IMR-90 (cell line): ENCODE results near the gene BBS7. TPM values are rescaled to one million over a fixed set of nuclear protein-coding genes. Genes with fewer than 3 reads are reported as not detected.
A peak's percentile ranks its signal among the peaks of the same experiment; 100 is the strongest.

Experiments used
- ATAC-seq: fragments of 200-7000 bp; cut with Tn5 transposase; 2 replicates; pipeline ENCODE4 v1.9.1; 2020; ENCODE audit warnings: low read depth, mild to moderate bottlenecking, moderate library complexity
- BruUV-seq: library from RNA; stranded (reverse); fragments of 400-500 nt; replicated peaks from 2 replicates; lab custom pipeline; 2021; lab: Mats Ljungman, UMichigan
- CTCF ChIA-PET: fragments of 300-600 bp; formaldehyde crosslinking; extraction: SDS; loops from one replicate; lab custom pipeline; 2021; ENCODE audit warnings: antibody characterized with exemption; lab: Yijun Ruan, JAX
- POLR2A ChIA-PET: fragments of 300-600 bp; sonication (Branson Sonifier 250); formaldehyde crosslinking; loops from one replicate; lab custom pipeline; 2022; ENCODE audit warnings: antibody characterized with exemption; ENCODE audit not compliant: unreplicated experiment; lab: Charles Lee
- DNase-seq: peaks from one replicate; pipeline ENCODE4 v3.0.0; 2013
- H2AFZ ChIP-seq: replicated peaks from 2 replicates; pipeline ENCODE3; 2013; ENCODE audit warnings: low read length, mild to moderate bottlenecking; ENCODE audit not compliant: poor library complexity
- H2AK5ac ChIP-seq: 2 replicates; pipeline ENCODE4 v1.6.1; 2013; ENCODE audit warnings: low read depth, low read length, inconsistent platforms
- H2AK9ac ChIP-seq: replicated peaks from 2 replicates; pipeline ENCODE3; 2013; ENCODE audit warnings: mild to moderate bottlenecking, low read depth, low read length, moderate library complexity; ENCODE audit not compliant: poor library complexity
- H2BK120ac ChIP-seq: 2 replicates; pipeline ENCODE4 v1.6.1; 2013; ENCODE audit warnings: low read depth, low read length, inconsistent platforms
- H2BK15ac ChIP-seq: 3 replicates; pipeline ENCODE4 v1.6.1; 2013; ENCODE audit warnings: low read depth, low read length, inconsistent platforms
- H2BK20ac ChIP-seq: 2 replicates; pipeline ENCODE4 v1.6.1; 2013; ENCODE audit warnings: low read depth, mild to moderate bottlenecking, inconsistent platforms, low read length, moderate library complexity
- H2BK5ac ChIP-seq: 2 replicates; pipeline ENCODE4 v1.6.1; 2013; ENCODE audit warnings: mild to moderate bottlenecking, low read depth, low read length, inconsistent platforms; ENCODE audit not compliant: poor library complexity, severe bottlenecking
- H3K14ac ChIP-seq: replicated peaks from 2 replicates; pipeline ENCODE4 v1.6.1; 2013; ENCODE audit warnings: low read depth, low read length, inconsistent platforms
- H3K18ac ChIP-seq: 2 replicates; pipeline ENCODE4 v1.6.1; 2013; ENCODE audit warnings: low read depth, low read length, control low read depth
- H3K23ac ChIP-seq: 2 replicates; pipeline ENCODE4 v1.6.1; 2013; ENCODE audit warnings: low read depth, low read length, inconsistent platforms
- H3K27ac ChIP-seq: 2 replicates; pipeline ENCODE4 v1.5.1; 2013; ENCODE audit warnings: mild to moderate bottlenecking, control low read depth, low read length; ENCODE audit not compliant: insufficient read depth
- H3K27me3 ChIP-seq: 2 replicates; pipeline ENCODE4 v1.6.1; 2013; ENCODE audit warnings: low read length; ENCODE audit not compliant: control insufficient read depth, insufficient read depth
- H3K36me3 ChIP-seq: 2 replicates; pipeline ENCODE4 v1.6.1; 2013; ENCODE audit warnings: low read length, mixed read lengths; ENCODE audit not compliant: control insufficient read depth, insufficient read depth
- H3K4ac ChIP-seq: 2 replicates; pipeline ENCODE4 v1.6.1; 2013; ENCODE audit warnings: low read depth, low read length, inconsistent platforms
- H3K4me1 ChIP-seq: 2 replicates; pipeline ENCODE4 v1.6.1; 2013; ENCODE audit warnings: low read length, mixed read lengths; ENCODE audit not compliant: control insufficient read depth, insufficient read depth
- H3K4me2 ChIP-seq: 2 replicates; pipeline ENCODE4 v1.6.1; 2013; ENCODE audit warnings: low read depth, mild to moderate bottlenecking, control low read depth, low read length, moderate library complexity
- H3K4me3 ChIP-seq: 2 replicates; pipeline ENCODE4 v1.5.1; 2013; ENCODE audit warnings: low read depth, mild to moderate bottlenecking, control low read depth, low read length, moderate library complexity; ENCODE audit not compliant: insufficient read depth
- H3K56ac ChIP-seq: 2 replicates; pipeline ENCODE4 v1.6.1; 2013; ENCODE audit warnings: low read length, inconsistent platforms; ENCODE audit not compliant: insufficient read depth; ENCODE audit errors: extremely low read depth
- H3K79me1 ChIP-seq, 2 experiments: 2 replicates each; pipeline ENCODE4 v1.6.1; 2013; ENCODE audit warnings: low read length in 2 of 2, inconsistent platforms in 1 of 2, low read depth in 1 of 2
- H3K9ac ChIP-seq: 2 replicates; pipeline ENCODE4 v1.6.1; 2013; ENCODE audit warnings: low read depth, low read length, control low read depth
- H3K9me1 ChIP-seq: 2 replicates; pipeline ENCODE4 v1.6.1; 2013; ENCODE audit warnings: low read length, inconsistent platforms; ENCODE audit not compliant: insufficient read depth
- H3K9me3 ChIP-seq: 2 replicates; pipeline ENCODE4 v1.6.1; 2013; ENCODE audit warnings: low read length; ENCODE audit not compliant: control insufficient read depth, insufficient read depth
- H4K20me1 ChIP-seq: 2 replicates; pipeline ENCODE4 v1.6.1; 2013; ENCODE audit warnings: low read length, inconsistent platforms; ENCODE audit not compliant: insufficient read depth
- H4K5ac ChIP-seq: 2 replicates; pipeline ENCODE4 v1.6.1; 2013; ENCODE audit warnings: mild to moderate bottlenecking, low read depth, low read length, control low read depth
- H4K8ac ChIP-seq, 2 experiments: 2 replicates each; pipeline ENCODE4 v1.6.1; 2013; ENCODE audit warnings: low read depth in 2 of 2, low read length in 2 of 2, control low read depth in 1 of 2, inconsistent platforms in 1 of 2
- H4K91ac ChIP-seq: 2 replicates; pipeline ENCODE4 v1.6.1; 2013; ENCODE audit warnings: low read depth, low read length, inconsistent platforms; ENCODE audit not compliant: insufficient read depth
- BHLHE40 ChIP-seq: fragments of 150-350 bp; IDR thresholded peaks from 2 replicates; pipeline ENCODE4 v1.6.1; 2016; ENCODE audit warnings: mild to moderate bottlenecking, low read depth, low read length
- CEBPB ChIP-seq: IDR thresholded peaks from 2 replicates; pipeline ENCODE4 v1.6.1; 2012; ENCODE audit warnings: low read depth, low read length, improper control_type of control experiment
- CHD1 ChIP-seq: IDR thresholded peaks from 2 replicates; pipeline ENCODE4 v1.6.1; 2012; ENCODE audit warnings: low read depth, low read length, improper control_type of control experiment
- FOS ChIP-seq: fragments of 150-350 bp; IDR thresholded peaks from 2 replicates; pipeline ENCODE4 v1.6.1; 2016; ENCODE audit warnings: low read depth, low read length
- MAZ ChIP-seq: IDR thresholded peaks from 2 replicates; pipeline ENCODE4 v1.6.1; 2012; ENCODE audit warnings: low read depth, mild to moderate bottlenecking, low read length, improper control_type of control experiment, moderate library complexity, borderline replicate concordance
- MXI1 ChIP-seq: IDR thresholded peaks from 2 replicates; pipeline ENCODE4 v1.6.1; 2012; ENCODE audit warnings: low read depth, mild to moderate bottlenecking, low read length, moderate library complexity, borderline replicate concordance
- POLR2A ChIP-seq: IDR thresholded peaks from 2 replicates; pipeline ENCODE4 v1.6.1; 2012; ENCODE audit warnings: mild to moderate bottlenecking, low read depth, low read length
- SMC3 ChIP-seq: fragments of 150-350 bp; IDR thresholded peaks from 2 replicates; pipeline ENCODE4 v1.6.1; 2016; ENCODE audit warnings: low read depth, mild to moderate bottlenecking, antibody characterized with exemption, low read length, moderate library complexity
- WGBS, 2 experiments: methylation state at CpG; one replicate each; pipeline versions ENCODE4 v1.1.5 to v1.1.7; 2013; ENCODE audit warnings: missing lambda C conversion rate in 2 of 2; ENCODE audit not compliant: insufficient read length in 1 of 2; ENCODE audit errors: extremely low coverage in 2 of 2; 5-methylcytosine and 5-hydroxymethylcytosine counted together
- dilution Hi-C: fragments of 300-500 bp; cut with HindIII; formaldehyde crosslinking; loops from one replicate; pipeline ENCODE4 v1.14.3; 2018; ENCODE audit warnings: low sequenced_read_pairs; ENCODE audit not compliant: unreplicated experiment
- in situ Hi-C: fragments of 300-500 bp; cut with MboI; formaldehyde crosslinking; loops from 3 replicates; pipeline ENCODE4 v1.14.3; 2019; ENCODE audit warnings: low sequenced_read_pairs, inconsistent platforms, mixed read lengths
- intact Hi-C: fragments of 100-400 bp; cut with micrococcal nuclease; formaldehyde crosslinking; loops from 2 replicates; pipeline ENCODE4 v1.10.0; 2022
- polyA plus RNA-seq, 3 experiments: library from polyadenylated mRNA; depleted of rRNA; stranded (reverse); fragments of >200 nt; gene quantifications; 2 replicates each; pipeline ENCODE4 v1.2.3, GENCODE V29; 2012; ENCODE audit warnings: low replicate concordance in 1 of 3
- total RNA-seq: library from RNA; depleted of rRNA; stranded (reverse); fragments of >200 nt; gene quantifications from 2 replicates; pipeline ENCODE4 v1.2.3, GENCODE V29; 2012

BBS7 gene
- total and polyA plus RNA-seq, 2 of the 4 experiments (the other 2 are of a cell fraction): 23.0 to 32.3 TPM

GRCh38 chr4:121823505-121824170 is 46.6 kb downstream of the BBS7 start, which contains the start of gene CCNA2:
TSS of gene CCNA2 (minus strand) at chr4:121823883. CDS start at chr4:121823628, 255 bp downstream.
- H2AFZ ChIP-seq: peak within 1 kb of the TSS; percentile 90
- peak within 1 kb of the TSS; percentile 81; the same call in 2 of the 3 replicates for H2BK15ac ChIP-seq
- H3K9ac ChIP-seq: peak within 1 kb of the TSS; percentile 84
- H3K4ac ChIP-seq: peak within 1 kb of the TSS; percentile 81
- in situ Hi-C loops (no loop called here), dilution Hi-C loops (no loop called here), intact Hi-C loops (loop anchor here (2.0 to 10.0 kb wide), 2 partner anchors 127 to 449 kb away; partner anchors contain the start of gene ANXA5)
- 0% methylated on average over 44 of the region's 63 CpGs; no CpG with 5 or more reads in 1 of the 2 experiments for WGBS, 2 experiments
- peak within 1 kb of the TSS; percentile 40 for H2AK5ac ChIP-seq
- H2BK20ac ChIP-seq: peak within 1 kb of the TSS; percentile 27; the same call in 1 of the 2 replicates
- H2AK9ac ChIP-seq: peak within 1 kb of the TSS; percentile 82
- H2BK120ac ChIP-seq: peak within 1 kb of the TSS; percentile 64
- H2BK5ac ChIP-seq: peak within 1 kb of the TSS; percentile 70
- peaks cover 4 to 18% of the 10 kb centered on the region in 2 experiments; a peak in 3 of 4 replicates for H3K79me1 ChIP-seq
- peak within 1 kb of the TSS; percentile 73 for H3K14ac ChIP-seq
- peak within 1 kb of the TSS; percentile 69 to 73 for H4K8ac ChIP-seq
- H3K27ac ChIP-seq: peak within 1 kb of the TSS; percentile 69
- H3K18ac ChIP-seq: peak within 1 kb of the TSS; percentile 44; the same call in 1 of the 2 replicates
- ChIA-PET POLR2A (interaction anchor here (0.6 kb wide), 1 partner anchor 132 kb away, joined by 4 read pairs; no protein-coding TSS in a partner anchor), CTCF (no interaction called here)
- H3K36me3 ChIP-seq: peaks cover 2% of the 10 kb centered on the region; the same call in 1 of the 2 replicates
- H3K27me3 ChIP-seq: no peaks in the 10 kb centered on the region
- no peaks in the 10 kb centered on the region for H4K20me1 ChIP-seq
- H3K9me3 ChIP-seq: no peaks in the 10 kb centered on the region
- peak within 1 kb of the TSS; percentile 91 for H3K23ac ChIP-seq
- BruUV-seq: no TSS peak
- H3K56ac ChIP-seq: peak within 1 kb of the TSS; percentile 90
- peak within 1 kb of the TSS; percentile 51 for H4K91ac ChIP-seq
- peak; percentile 94 for ATAC-seq
- no peaks in the 10 kb centered on the region for H3K9me1 ChIP-seq
- TF ChIP-seq FOS (0 out of 2 replicates have a peak, but pooled peaks have one; percentile 16), MXI1 (peak; percentile 99), MAZ (peak; percentile 96), SMC3 (no peak), CEBPB (peak; percentile 58), POLR2A (peak; percentile 46; the same call in 1 of the 2 replicates), BHLHE40 (0 out of 2 replicates have a peak, but pooled peaks have one; percentile 43), CHD1 (no peak)
- H3K4me1 ChIP-seq: peaks cover 4% of the 10 kb centered on the region
- H4K5ac ChIP-seq: peak within 1 kb of the TSS; percentile 39; the same call in 1 of the 2 replicates
- peak; percentile 96 for DNase-seq
- H3K4me2 ChIP-seq: peak within 1 kb of the TSS; percentile 97
- peak within 1 kb of the TSS; percentile 71 for H3K4me3 ChIP-seq
